ENCODE measurements around the gene CACNA1I. TPM values are rescaled to one million over a fixed set of nuclear protein-coding genes. Genes with fewer than 3 reads are reported as not detected.

CACNA1I gene
- polyA plus RNA-seq, 1 donor, result 0.04 TPM

GRCh38 chr22:39528080-39528661, 42.4 kb upstream of the CACNA1I start:
- no peak for DNase-seq
- H3K27ac ChIP-seq (ENCODE audit: low read length), result peak overlapping the region; percentile 37

GRCh38 chr22:39528681-39529486, 41.7 kb upstream of the CACNA1I start:
- Histone ChIP-seq H3K4me1 (ENCODE audit: control insufficient read depth, insufficient read depth, low read length) (peaks cover 43% of the 10 kb centered on the region), H3K4me3 (ENCODE audit: low read length) (peak overlapping the region; percentile 5), H3K27ac (ENCODE audit: low read length) (peak overlapping the region; percentile 37), H3K36me3 (ENCODE audit: control insufficient read depth, insufficient read depth, low read length) (peaks cover 46% of the 10 kb centered on the region), H3K27me3 (ENCODE audit: control insufficient read depth, insufficient read depth, low read length) (no peaks in the 10 kb centered on the region), H3K9me3 (ENCODE audit: control insufficient read depth, low read depth, low read length) (no peaks in the 10 kb centered on the region)
- WGBS (ENCODE audit: insufficient coverage, low lambda C conversion rate), result no CpG with 5 or more reads among the region's 32 CpGs
- peak; percentile 92 for DNase-seq

More at GRCh38 chr22:39528080-39528661, 42.4 kb upstream of the CACNA1I start:
- no peaks in the 10 kb centered on the region for H3K27me3 ChIP-seq (ENCODE audit: control insufficient read depth, insufficient read depth, low read length)
- peaks cover 44% of the 10 kb centered on the region for H3K4me1 ChIP-seq (ENCODE audit: control insufficient read depth, insufficient read depth, low read length)
- H3K36me3 ChIP-seq (ENCODE audit: control insufficient read depth, insufficient read depth, low read length), result peaks cover 51% of the 10 kb centered on the region
- no peaks in the 10 kb centered on the region for H3K9me3 ChIP-seq (ENCODE audit: control insufficient read depth, low read depth, low read length)
- WGBS (ENCODE audit: insufficient coverage, low lambda C conversion rate), result 100% methylated on average over 1 of the region's 12 CpGs
- no peak overlapping the region for H3K4me3 ChIP-seq (ENCODE audit: low read length)

- no peak for DNase-seq
- Histone ChIP-seq H3K36me3 (ENCODE audit: control insufficient read depth, insufficient read depth, low read length) (peaks cover 40% of the 10 kb centered on the region), H3K27me3 (ENCODE audit: control insufficient read depth, insufficient read depth, low read length) (no peaks in the 10 kb centered on the region), H3K9me3 (ENCODE audit: control insufficient read depth, low read depth, low read length) (no peaks in the 10 kb centered on the region), H3K4me3 (ENCODE audit: low read length) (no peak overlapping the region), H3K4me1 (ENCODE audit: control insufficient read depth, insufficient read depth, low read length) (peaks cover 44% of the 10 kb centered on the region), H3K27ac (ENCODE audit: low read length) (no peak overlapping the region)
- no CpG with 5 or more reads among the region's 17 CpGs for WGBS (ENCODE audit: insufficient coverage, low lambda C conversion rate)
Observed at GRCh38 chr22:39529487-39529851, 41.1 kb upstream of the CACNA1I start.

- DNase-seq, result no peak
- H3K4me3 ChIP-seq (ENCODE audit: low read length), result no peak overlapping the region
- H3K4me1 ChIP-seq (ENCODE audit: control insufficient read depth, insufficient read depth, low read length), result peaks cover 48% of the 10 kb centered on the region
- H3K27me3 ChIP-seq (ENCODE audit: control insufficient read depth, insufficient read depth, low read length), result no peaks in the 10 kb centered on the region
- WGBS (ENCODE audit: insufficient coverage, low lambda C conversion rate), result 100% methylated on average over 2 of the region's 6 CpGs
- no peaks in the 10 kb centered on the region for H3K9me3 ChIP-seq (ENCODE audit: control insufficient read depth, low read depth, low read length)
- no peak overlapping the region for H3K27ac ChIP-seq (ENCODE audit: low read length)
- peaks cover 34% of the 10 kb centered on the region for H3K36me3 ChIP-seq (ENCODE audit: control insufficient read depth, insufficient read depth, low read length)
Observed at GRCh38 chr22:39530116-39530515, 40.4 kb upstream of the CACNA1I start.

GRCh38 chr22:39530692-39531331, 39.7 kb upstream of the CACNA1I start:
- no peaks in the 10 kb centered on the region for H3K9me3 ChIP-seq (ENCODE audit: control insufficient read depth, low read depth, low read length)
- no peak overlapping the region for H3K27ac ChIP-seq (ENCODE audit: low read length)
- no CpG with 5 or more reads among the region's 9 CpGs for WGBS (ENCODE audit: insufficient coverage, low lambda C conversion rate)

GRCh38 chr22:39532215-39533073, 38.1 kb upstream of the CACNA1I start, which contains the start of gene RPS19BP1:
Gene RPS19BP1, minus strand, starts transcription at chr22:39532748. Its CDS starts 10 bp downstream, at chr22:39532738.
- H3K4me1 ChIP-seq (ENCODE audit: control insufficient read depth, insufficient read depth, low read length), result peaks cover 42% of the 10 kb centered on the region
- peaks cover 31% of the 10 kb centered on the region for H3K36me3 ChIP-seq (ENCODE audit: control insufficient read depth, insufficient read depth, low read length)
- peak within 1 kb of the TSS; percentile 77 for H3K27ac ChIP-seq (ENCODE audit: low read length)
- DNase-seq, result peak; percentile 100
- WGBS (ENCODE audit: insufficient coverage, low lambda C conversion rate), result no CpG with 5 or more reads among the region's 67 CpGs
- H3K9me3 ChIP-seq (ENCODE audit: control insufficient read depth, low read depth, low read length), result no peaks in the 10 kb centered on the region
- no peaks in the 10 kb centered on the region for H3K27me3 ChIP-seq (ENCODE audit: control insufficient read depth, insufficient read depth, low read length)
- H3K4me3 ChIP-seq (ENCODE audit: low read length), result peak within 1 kb of the TSS; percentile 95

More at GRCh38 chr22:39530692-39531331, 39.7 kb upstream of the CACNA1I start:
- Histone ChIP-seq H3K36me3 (ENCODE audit: control insufficient read depth, insufficient read depth, low read length) (peaks cover 34% of the 10 kb centered on the region), H3K27me3 (ENCODE audit: control insufficient read depth, insufficient read depth, low read length) (no peaks in the 10 kb centered on the region), H3K4me3 (ENCODE audit: low read length) (no peak overlapping the region), H3K4me1 (ENCODE audit: control insufficient read depth, insufficient read depth, low read length) (peaks cover 48% of the 10 kb centered on the region)
- DNase-seq, result peak in 1 of 2 donors; percentile 55

- Histone ChIP-seq H3K27ac (ENCODE audit: low read length) (no peak overlapping the region), H3K4me1 (ENCODE audit: control insufficient read depth, insufficient read depth, low read length) (peaks cover 27% of the 10 kb centered on the region), H3K27me3 (ENCODE audit: control insufficient read depth, insufficient read depth, low read length) (no peaks in the 10 kb centered on the region), H3K9me3 (ENCODE audit: control insufficient read depth, low read depth, low read length) (no peaks in the 10 kb centered on the region), H3K4me3 (ENCODE audit: low read length) (no peak overlapping the region), H3K36me3 (ENCODE audit: control insufficient read depth, insufficient read depth, low read length) (peaks cover 17% of the 10 kb centered on the region)
- WGBS (ENCODE audit: insufficient coverage, low lambda C conversion rate), result no CpG with 5 or more reads among the region's 12 CpGs
- no peak for DNase-seq
Observed at GRCh38 chr22:39534092-39534506, 36.5 kb upstream of the CACNA1I start.

- DNase-seq, result peak; percentile 65 to 72
- no peak overlapping the region for H3K27ac ChIP-seq (ENCODE audit: low read length)
- peaks cover 21% of the 10 kb centered on the region for H3K4me1 ChIP-seq (ENCODE audit: control insufficient read depth, insufficient read depth, low read length)
- H3K36me3 ChIP-seq (ENCODE audit: control insufficient read depth, insufficient read depth, low read length), result peaks cover 11% of the 10 kb centered on the region
- no CpG with 5 or more reads among the region's 41 CpGs for WGBS (ENCODE audit: insufficient coverage, low lambda C conversion rate)
- no peaks in the 10 kb centered on the region for H3K27me3 ChIP-seq (ENCODE audit: control insufficient read depth, insufficient read depth, low read length)
- H3K4me3 ChIP-seq (ENCODE audit: low read length), result no peak overlapping the region
- H3K9me3 ChIP-seq (ENCODE audit: control insufficient read depth, low read depth, low read length), result no peaks in the 10 kb centered on the region
Observed at GRCh38 chr22:39534591-39535356, 35.8 kb upstream of the CACNA1I start.

GRCh38 chr22:39535357-39535725, 35.2 kb upstream of the CACNA1I start:
- DNase-seq, result no peak
- H3K9me3 ChIP-seq (ENCODE audit: control insufficient read depth, low read depth, low read length), result no peaks in the 10 kb centered on the region
- WGBS (ENCODE audit: insufficient coverage, low lambda C conversion rate), result no CpG with 5 or more reads among the region's 13 CpGs
- H3K4me1 ChIP-seq (ENCODE audit: control insufficient read depth, insufficient read depth, low read length), result peaks cover 18% of the 10 kb centered on the region
- no peak overlapping the region for H3K4me3 ChIP-seq (ENCODE audit: low read length)
- H3K36me3 ChIP-seq (ENCODE audit: control insufficient read depth, insufficient read depth, low read length), result peaks cover 6% of the 10 kb centered on the region
- H3K27me3 ChIP-seq (ENCODE audit: control insufficient read depth, insufficient read depth, low read length), result no peaks in the 10 kb centered on the region
- H3K27ac ChIP-seq (ENCODE audit: low read length), result no peak overlapping the region
